Fibroblast of skin of back (primary cell): ENCODE results near the gene TRMT10B.
"Not testable (repeated sequence)": the region's sequence is repeated elsewhere in the genome, so short reads cannot be mapped to it uniquely, and the experiment has no call there.

Experiments used
- DNase-seq: peaks from one replicate; pipeline ENCODE4 v3.0.0-alpha.2; 2013

TRMT10B gene

GRCh38 chr9:37801287-37801850 lies 47.8 kb downstream of the TRMT10B start:
- peak; percentile 27 for DNase-seq

- no peak for DNase-seq
These were observed 48.5 kb downstream of the TRMT10B start for GRCh38 chr9:37801959-37802711.

GRCh38 chr9:37806271-37806670 lies 52.7 kb downstream of the TRMT10B start:
- DNase-seq, result no peak

GRCh38 chr9:37809676-37810075 lies 56.1 kb downstream of the TRMT10B start:
- not testable (repeated sequence) for DNase-seq

- DNase-seq, result no peak
These were observed 58.4 kb downstream of the TRMT10B start for GRCh38 chr9:37811906-37812476.

GRCh38 chr9:37812773-37813379 lies 59.3 kb downstream of the TRMT10B start:
- no peak for DNase-seq

- DNase-seq, result no peak
These were observed 65.2 kb downstream of the TRMT10B start for GRCh38 chr9:37818849-37819248.

GRCh38 chr9:37820142-37820541 lies 66.5 kb downstream of the TRMT10B start:
- DNase-seq, result no peak

GRCh38 chr9:37825174-37825573 lies 71.6 kb downstream of the TRMT10B start:
- DNase-seq, result not testable (repeated sequence)

- no peak for DNase-seq
These were observed 74.0 kb downstream of the TRMT10B start for GRCh38 chr9:37827483-37828165.
